ENCODE results near the gene TMEM138.

Gene TMEM138

DNA sequence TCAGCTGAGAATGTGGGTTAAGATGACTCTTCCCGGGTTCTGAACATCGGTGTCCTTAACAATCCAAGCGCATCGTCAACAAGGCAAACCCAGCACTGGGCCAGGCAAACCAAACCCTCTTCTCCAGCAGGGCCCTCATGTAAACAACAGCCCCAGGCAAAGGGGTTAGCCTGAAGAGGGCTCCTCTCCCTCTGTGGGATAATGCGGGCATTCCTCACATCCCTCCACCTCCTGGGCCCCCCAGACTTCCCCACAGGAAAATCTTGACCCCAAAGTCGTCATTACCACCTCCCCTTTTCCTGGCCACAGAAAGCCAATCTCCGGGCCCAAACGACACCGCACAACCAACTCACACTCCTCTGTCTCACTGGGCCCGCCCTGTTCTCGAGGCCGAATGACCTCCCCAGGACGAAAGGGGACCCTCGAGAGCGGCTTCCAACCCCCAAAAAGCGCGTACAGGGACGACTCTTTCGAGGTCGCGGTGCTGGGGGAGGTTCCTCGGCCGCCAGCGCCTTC lies 29.8 kb upstream of the TMEM138 start:
- DNase-seq (ENCODE audit: low read depth, low spot score): peak; percentile 25
- peak overlapping the region; percentile 80 for H3K4me3 ChIP-seq (ENCODE audit: insufficient read length, low read depth)
- H3K4me1 ChIP-seq (ENCODE audit: insufficient read depth, insufficient read length): peaks cover 28% of the 10 kb centered on the region
- H3K36me3 ChIP-seq (ENCODE audit: insufficient read depth, insufficient read length, low read length): peaks cover 40% of the 10 kb centered on the region
- no peaks in the 10 kb centered on the region for H3K9me3 ChIP-seq (ENCODE audit: insufficient read depth, low read length)
- TF ChIP-seq ZNF274 (IDR thresholded peaks at IDR 0.05; ENCODE audit: low read depth, low read length) (no peak), SUZ12 (IDR thresholded peaks at IDR 0.05; ENCODE audit: extremely low read depth, insufficient read depth, insufficient read length) (no peak), YY1 (IDR thresholded peaks at IDR 0.05; ENCODE audit: insufficient read depth, insufficient read length) (no peak)
- no peaks in the 10 kb centered on the region for H3K27me3 ChIP-seq (ENCODE audit: insufficient read depth, insufficient read length)
- H3K9ac ChIP-seq (ENCODE audit: insufficient read length, low read depth): peak overlapping the region; percentile 98

DNA sequence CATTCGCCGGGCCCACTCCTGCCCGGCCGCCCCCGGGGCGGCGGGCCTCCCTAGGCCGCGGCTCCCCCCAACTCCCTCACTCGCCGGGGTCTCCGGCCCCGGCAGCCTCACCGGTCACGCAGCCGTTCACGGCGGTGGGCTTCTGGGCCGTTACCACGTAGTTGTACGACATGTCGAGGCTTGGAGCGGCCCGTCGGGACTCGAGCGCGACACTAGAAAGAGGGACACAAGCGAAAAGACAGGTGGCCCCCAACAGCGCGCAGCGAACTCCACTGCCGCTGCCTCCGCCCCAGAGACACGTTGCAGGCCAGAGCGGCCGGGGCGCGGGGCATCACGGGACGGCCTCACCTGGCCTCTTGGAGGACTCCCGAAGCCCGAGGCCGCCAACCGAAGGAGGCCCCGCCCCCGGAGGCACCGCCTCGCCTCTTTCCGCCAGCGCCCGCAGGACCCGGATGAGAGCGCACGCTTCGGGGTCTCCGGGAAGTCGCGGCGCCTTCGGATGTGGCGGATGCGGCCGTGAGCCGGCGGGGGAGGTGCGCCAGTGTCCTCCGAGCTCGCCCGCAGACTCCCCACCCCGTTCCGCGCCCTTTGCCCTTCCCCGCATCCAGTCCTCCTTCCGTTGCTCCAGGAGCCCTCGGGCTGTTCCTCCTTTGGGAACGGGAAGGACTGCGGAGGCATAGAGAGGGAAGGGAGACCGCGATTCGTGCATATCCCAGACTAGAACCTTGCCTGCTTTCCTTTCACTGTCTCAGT lies 29.2 kb upstream of the TMEM138 start, which contains the start of the genes DDB1 and TKFC:
Gene DDB1, minus strand, starts transcription at position 309 of the 753 bp plus-strand sequence. Its CDS starts 137 bp downstream, at position 172.
Gene TKFC, plus strand, starts transcription at position 432 of the 753 bp plus-strand sequence. CDS start 1,501 bp downstream, outside the sequence.
- no peak for TF ChIP-seq YY1 (IDR thresholded peaks at IDR 0.05; ENCODE audit: insufficient read depth, insufficient read length)
- TF ChIP-seq ZNF274 (IDR thresholded peaks at IDR 0.05; ENCODE audit: low read depth, low read length): no peak
- no peak for TF ChIP-seq SUZ12 (IDR thresholded peaks at IDR 0.05; ENCODE audit: extremely low read depth, insufficient read depth, insufficient read length)
- H3K4me3 ChIP-seq (ENCODE audit: insufficient read length, low read depth): peak within 1 kb of the TSS; percentile 80
- peak within 1 kb of the TSS; percentile 98 for H3K9ac ChIP-seq (ENCODE audit: insufficient read length, low read depth)
- DNase-seq (ENCODE audit: low read depth, low spot score): peak; percentile 97
- peaks cover 28% of the 10 kb centered on the region for H3K4me1 ChIP-seq (ENCODE audit: insufficient read depth, insufficient read length)
- peaks cover 34% of the 10 kb centered on the region for H3K36me3 ChIP-seq (ENCODE audit: insufficient read depth, insufficient read length, low read length)
- no peaks in the 10 kb centered on the region for H3K9me3 ChIP-seq (ENCODE audit: insufficient read depth, low read length)
- H3K27me3 ChIP-seq (ENCODE audit: insufficient read depth, insufficient read length): no peaks in the 10 kb centered on the region

DNA sequence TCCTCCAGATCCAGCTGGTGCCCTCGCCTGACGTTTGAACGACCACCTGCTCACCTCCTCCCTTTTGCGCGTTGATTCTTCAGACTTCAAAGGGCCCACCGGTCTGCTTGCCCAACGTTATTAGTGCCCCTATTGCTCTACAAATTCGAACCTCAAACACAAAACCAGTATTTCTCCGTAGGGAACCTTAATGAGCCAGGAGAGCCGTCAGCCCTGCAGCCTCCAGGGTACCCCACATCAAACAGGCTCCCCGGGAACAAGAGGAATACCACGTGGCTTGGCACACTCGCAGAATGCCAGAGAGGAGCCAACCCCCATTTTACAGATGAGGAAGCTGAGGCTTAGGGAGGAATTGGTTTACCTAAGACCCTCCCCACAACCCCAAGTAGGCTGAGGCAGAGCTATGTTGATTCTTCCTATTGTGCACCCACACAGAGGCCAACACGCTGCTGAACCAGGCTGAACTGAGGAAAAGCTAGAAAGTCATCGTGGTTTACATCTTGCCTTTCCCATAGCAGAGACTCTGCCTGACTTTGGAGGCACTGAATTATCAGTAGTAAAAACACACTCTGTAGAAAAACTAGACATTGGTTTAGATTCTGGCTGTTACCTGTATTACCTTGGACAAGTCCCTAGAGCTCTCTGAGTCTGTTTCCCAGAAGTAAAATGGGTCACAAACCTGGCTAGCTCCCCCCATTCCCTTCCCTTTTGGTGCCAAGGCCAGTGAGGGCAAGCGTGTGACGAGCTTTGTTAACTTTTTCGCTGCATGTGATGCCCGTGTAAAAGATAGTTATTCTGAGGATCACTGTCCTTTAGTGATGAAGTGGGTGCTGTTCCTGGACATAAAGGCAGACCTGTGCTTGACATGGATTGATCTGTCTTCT lies 28.4 kb upstream of the TMEM138 start:
- TF ChIP-seq SUZ12 (IDR thresholded peaks at IDR 0.05; ENCODE audit: extremely low read depth, insufficient read depth, insufficient read length) (no peak), ZNF274 (IDR thresholded peaks at IDR 0.05; ENCODE audit: low read depth, low read length) (no peak), YY1 (IDR thresholded peaks at IDR 0.05; ENCODE audit: insufficient read depth, insufficient read length) (no peak)
- Histone ChIP-seq H3K4me1 (ENCODE audit: insufficient read depth, insufficient read length) (peaks cover 24% of the 10 kb centered on the region), H3K9ac (ENCODE audit: insufficient read length, low read depth) (peak overlapping the region; percentile 88), H3K4me3 (ENCODE audit: insufficient read length, low read depth) (peak overlapping the region; percentile 80), H3K36me3 (ENCODE audit: insufficient read depth, insufficient read length, low read length) (peaks cover 33% of the 10 kb centered on the region), H3K9me3 (ENCODE audit: insufficient read depth, low read length) (no peaks in the 10 kb centered on the region), H3K27me3 (ENCODE audit: insufficient read depth, insufficient read length) (no peaks in the 10 kb centered on the region)
- no peak for DNase-seq (ENCODE audit: low read depth, low spot score)

DNA sequence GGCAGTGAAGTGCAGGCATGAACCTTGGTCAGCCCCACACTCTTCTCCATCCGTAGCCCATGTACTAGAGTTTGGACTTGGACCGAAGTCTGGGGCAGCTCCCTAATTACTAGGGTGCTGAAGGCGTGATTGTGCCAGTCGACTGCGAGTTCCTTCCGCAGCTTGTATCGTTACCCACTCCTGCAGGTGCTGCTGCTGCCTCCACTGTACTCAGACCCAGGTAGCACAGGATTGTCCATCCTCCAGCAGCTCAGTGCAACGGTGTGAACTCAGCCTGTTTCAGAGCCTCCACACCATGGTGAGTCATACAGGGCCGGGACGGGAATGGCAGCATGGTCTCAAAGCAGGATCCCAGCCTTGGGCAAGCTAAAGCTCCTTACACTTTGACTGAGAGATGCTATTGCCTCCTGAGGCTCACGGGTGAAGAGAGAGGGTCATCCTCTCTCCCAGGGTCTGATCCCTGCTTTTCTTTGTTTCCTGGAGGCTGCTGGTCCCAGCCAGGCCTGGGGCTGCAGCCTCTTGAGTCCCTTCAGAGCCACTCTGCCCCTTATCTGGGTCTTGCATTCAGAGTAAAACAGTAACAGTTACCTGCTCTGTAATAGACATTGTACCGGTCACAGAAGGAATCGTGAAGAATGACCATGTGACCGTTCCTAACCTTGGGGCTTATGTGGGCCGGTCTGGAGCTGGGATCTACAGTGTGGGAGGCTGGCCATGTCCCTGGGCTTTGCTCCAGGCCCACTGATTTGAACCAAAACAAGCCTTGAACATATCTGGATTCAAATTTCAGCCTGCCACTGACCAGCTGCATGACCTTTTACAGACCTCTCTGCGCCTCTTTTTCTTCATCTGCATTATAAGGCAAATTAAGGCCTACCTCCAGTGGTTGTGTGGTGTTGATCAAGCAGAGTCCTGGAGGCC lies 27.5 kb upstream of the TMEM138 start:
- Histone ChIP-seq H3K9me3 (ENCODE audit: insufficient read depth, low read length) (no peaks in the 10 kb centered on the region), H3K36me3 (ENCODE audit: insufficient read depth, insufficient read length, low read length) (peaks cover 32% of the 10 kb centered on the region), H3K4me1 (ENCODE audit: insufficient read depth, insufficient read length) (peaks cover 24% of the 10 kb centered on the region), H3K27me3 (ENCODE audit: insufficient read depth, insufficient read length) (no peaks in the 10 kb centered on the region), H3K4me3 (ENCODE audit: insufficient read length, low read depth) (no peak overlapping the region), H3K9ac (ENCODE audit: insufficient read length, low read depth) (peak overlapping the region; percentile 88)
- no peak for DNase-seq (ENCODE audit: low read depth, low spot score)
- TF ChIP-seq ZNF274 (IDR thresholded peaks at IDR 0.05; ENCODE audit: low read depth, low read length) (no peak), SUZ12 (IDR thresholded peaks at IDR 0.05; ENCODE audit: extremely low read depth, insufficient read depth, insufficient read length) (no peak), YY1 (IDR thresholded peaks at IDR 0.05; ENCODE audit: insufficient read depth, insufficient read length) (no peak)

DNA sequence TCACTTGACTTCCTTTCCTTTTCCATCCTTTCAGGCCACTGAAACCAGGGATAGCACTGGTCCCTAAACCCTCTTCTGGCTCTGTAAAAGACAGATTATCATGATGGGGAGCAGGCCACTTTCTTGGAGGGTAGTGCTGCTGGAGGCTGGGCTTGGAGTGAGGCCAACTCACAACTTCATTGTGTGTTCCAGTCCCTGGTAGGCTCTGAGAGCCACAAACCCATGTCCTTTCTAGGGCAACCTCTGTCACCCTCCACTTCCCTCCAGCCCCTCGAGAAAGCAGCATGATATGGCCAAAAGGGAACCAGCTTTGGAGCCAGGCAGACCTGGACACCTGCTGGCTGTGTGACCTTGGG lies 26.8 kb upstream of the TMEM138 start:
- Histone ChIP-seq H3K4me3 (ENCODE audit: insufficient read length, low read depth) (no peak overlapping the region), H3K9me3 (ENCODE audit: insufficient read depth, low read length) (no peaks in the 10 kb centered on the region), H3K36me3 (ENCODE audit: insufficient read depth, insufficient read length, low read length) (peaks cover 27% of the 10 kb centered on the region), H3K9ac (ENCODE audit: insufficient read length, low read depth) (no peak overlapping the region), H3K27me3 (ENCODE audit: insufficient read depth, insufficient read length) (no peaks in the 10 kb centered on the region), H3K4me1 (ENCODE audit: insufficient read depth, insufficient read length) (peaks cover 24% of the 10 kb centered on the region)
- no peak for TF ChIP-seq SUZ12 (IDR thresholded peaks at IDR 0.05; ENCODE audit: extremely low read depth, insufficient read depth, insufficient read length)
- no peak for TF ChIP-seq ZNF274 (IDR thresholded peaks at IDR 0.05; ENCODE audit: low read depth, low read length)
- no peak for TF ChIP-seq YY1 (IDR thresholded peaks at IDR 0.05; ENCODE audit: insufficient read depth, insufficient read length)
- no peak for DNase-seq (ENCODE audit: low read depth, low spot score)

DNA sequence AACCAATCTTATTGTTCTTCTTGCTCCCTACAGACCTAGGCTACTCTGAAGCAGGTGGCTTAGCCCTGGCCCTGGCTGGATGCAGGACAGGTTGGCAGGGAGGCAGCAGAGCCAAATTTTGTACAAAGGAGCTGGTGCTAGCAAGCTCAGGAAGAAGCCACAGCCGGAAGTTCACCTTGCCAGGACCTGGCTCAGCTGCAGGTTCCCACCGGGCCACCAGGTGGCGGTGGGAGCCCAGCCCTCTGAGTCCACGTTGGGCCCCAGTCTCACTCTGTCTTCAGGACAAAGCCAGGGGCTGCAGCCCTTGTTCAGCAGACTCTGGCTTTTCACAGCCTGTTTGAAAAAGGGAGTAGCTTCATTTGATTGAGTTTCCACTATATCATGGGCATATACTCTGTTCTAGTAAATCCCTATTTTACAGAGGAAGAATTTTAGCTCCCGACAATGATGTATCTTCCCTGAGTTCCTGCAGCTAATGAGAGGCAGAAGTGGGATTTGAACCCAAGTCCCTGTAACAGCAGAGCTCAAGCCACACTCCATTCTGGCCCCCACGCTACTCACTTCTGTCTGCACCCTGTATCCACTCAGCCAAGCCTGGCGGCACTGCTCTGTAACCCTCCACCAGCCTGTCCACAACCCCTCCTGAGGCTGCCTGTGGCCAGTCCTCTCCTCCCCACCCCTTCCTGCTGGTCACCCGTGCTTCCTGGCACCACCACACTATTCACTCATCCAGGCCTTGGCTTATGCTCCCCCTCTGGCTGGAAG lies 25.8 kb upstream of the TMEM138 start:
- peaks cover 23% of the 10 kb centered on the region for H3K36me3 ChIP-seq (ENCODE audit: insufficient read depth, insufficient read length, low read length)
- no peaks in the 10 kb centered on the region for H3K9me3 ChIP-seq (ENCODE audit: insufficient read depth, low read length)
- TF ChIP-seq SUZ12 (IDR thresholded peaks at IDR 0.05; ENCODE audit: extremely low read depth, insufficient read depth, insufficient read length) (no peak), YY1 (IDR thresholded peaks at IDR 0.05; ENCODE audit: insufficient read depth, insufficient read length) (no peak), ZNF274 (IDR thresholded peaks at IDR 0.05; ENCODE audit: low read depth, low read length) (no peak)
- H3K4me3 ChIP-seq (ENCODE audit: insufficient read length, low read depth): no peak overlapping the region
- peaks cover 24% of the 10 kb centered on the region for H3K4me1 ChIP-seq (ENCODE audit: insufficient read depth, insufficient read length)
- H3K9ac ChIP-seq (ENCODE audit: insufficient read length, low read depth): peak overlapping the region; percentile 46
- no peaks in the 10 kb centered on the region for H3K27me3 ChIP-seq (ENCODE audit: insufficient read depth, insufficient read length)
- peak; percentile 88 for DNase-seq (ENCODE audit: low read depth, low spot score)

All from NT2/D1 (cell line).